HG03354 (cell line): Measurements from ENCODE around the gene RHOB.

Source experiments
- ATAC-seq: cut with Tn5 transposase; IDR thresholded peaks from one replicate; pipeline ENCODE4 v1.9.1; 2021; ENCODE audit warnings: mild to moderate bottlenecking; ENCODE audit not compliant: unreplicated experiment, poor library complexity, severe bottlenecking

Gene RHOB

DNA sequence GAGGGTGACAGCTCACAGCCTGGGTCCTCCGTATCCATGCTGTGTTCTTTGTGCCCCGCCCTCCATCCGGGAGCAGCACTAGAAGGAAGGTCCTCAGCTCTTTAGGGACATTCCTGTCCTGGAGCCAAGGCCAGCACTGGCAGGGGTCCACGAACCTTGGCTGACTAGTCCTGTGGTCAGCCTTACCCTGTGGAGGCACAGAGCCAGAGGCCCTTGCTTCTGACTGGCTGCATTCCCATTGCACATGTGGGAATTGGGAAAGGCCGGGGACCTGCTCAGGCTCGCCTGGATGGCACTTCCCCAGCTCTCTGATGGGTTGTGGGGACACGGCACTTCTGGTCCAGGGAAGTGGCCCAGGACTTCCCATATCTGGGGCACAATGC lies 24.9 kb upstream of the RHOB start:
- ATAC-seq: no peak

DNA sequence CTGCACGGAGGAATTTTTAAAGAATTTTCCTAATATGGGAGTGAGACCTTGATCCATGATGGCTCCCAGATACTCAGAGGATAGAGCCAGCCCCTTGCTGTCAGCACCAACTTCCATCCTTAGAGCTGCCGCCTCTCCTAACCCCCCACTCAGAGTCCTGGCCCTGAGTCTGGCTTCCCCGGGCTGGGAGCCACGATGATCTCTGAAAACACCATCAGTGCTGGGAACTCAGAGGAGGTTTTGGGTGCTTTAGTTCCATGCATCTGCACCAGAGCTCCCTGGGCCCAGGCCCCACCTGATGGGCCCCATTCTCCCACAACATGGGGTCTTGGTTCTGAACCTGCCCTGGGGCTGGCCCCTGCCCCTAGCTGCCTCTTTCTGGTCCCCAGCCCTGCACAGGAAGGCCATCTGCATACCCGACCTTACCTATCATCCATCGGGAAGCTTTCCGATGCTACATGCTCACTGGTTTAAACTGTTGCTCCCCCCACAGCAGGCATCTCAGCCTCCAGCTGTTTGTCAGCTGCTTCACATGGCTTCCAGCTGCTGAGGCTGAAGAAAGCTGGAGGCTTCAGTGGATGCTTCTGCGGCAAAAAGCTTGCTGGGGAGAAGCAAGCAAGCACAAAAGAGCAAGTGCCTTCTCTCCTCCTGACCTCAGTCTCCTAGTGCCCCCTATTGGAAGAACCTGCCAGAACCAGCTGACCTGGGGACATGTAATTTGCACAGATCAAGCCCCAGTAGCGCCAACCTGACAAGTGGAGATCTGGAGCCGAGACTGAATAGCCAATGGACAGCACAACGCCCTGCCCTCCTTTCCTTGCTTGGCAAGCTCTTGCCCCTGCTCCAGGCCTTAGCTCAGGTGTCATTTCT lies 24.2 kb upstream of the RHOB start:
- ATAC-seq: no peak

- ATAC-seq: no peak
Measured at GRCh38 chr2:20423359-20423758, 23.5 kb upstream of the RHOB start.

- ATAC-seq: no peak
Measured at GRCh38 chr2:20423847-20424246, 23.0 kb upstream of the RHOB start.

DNA sequence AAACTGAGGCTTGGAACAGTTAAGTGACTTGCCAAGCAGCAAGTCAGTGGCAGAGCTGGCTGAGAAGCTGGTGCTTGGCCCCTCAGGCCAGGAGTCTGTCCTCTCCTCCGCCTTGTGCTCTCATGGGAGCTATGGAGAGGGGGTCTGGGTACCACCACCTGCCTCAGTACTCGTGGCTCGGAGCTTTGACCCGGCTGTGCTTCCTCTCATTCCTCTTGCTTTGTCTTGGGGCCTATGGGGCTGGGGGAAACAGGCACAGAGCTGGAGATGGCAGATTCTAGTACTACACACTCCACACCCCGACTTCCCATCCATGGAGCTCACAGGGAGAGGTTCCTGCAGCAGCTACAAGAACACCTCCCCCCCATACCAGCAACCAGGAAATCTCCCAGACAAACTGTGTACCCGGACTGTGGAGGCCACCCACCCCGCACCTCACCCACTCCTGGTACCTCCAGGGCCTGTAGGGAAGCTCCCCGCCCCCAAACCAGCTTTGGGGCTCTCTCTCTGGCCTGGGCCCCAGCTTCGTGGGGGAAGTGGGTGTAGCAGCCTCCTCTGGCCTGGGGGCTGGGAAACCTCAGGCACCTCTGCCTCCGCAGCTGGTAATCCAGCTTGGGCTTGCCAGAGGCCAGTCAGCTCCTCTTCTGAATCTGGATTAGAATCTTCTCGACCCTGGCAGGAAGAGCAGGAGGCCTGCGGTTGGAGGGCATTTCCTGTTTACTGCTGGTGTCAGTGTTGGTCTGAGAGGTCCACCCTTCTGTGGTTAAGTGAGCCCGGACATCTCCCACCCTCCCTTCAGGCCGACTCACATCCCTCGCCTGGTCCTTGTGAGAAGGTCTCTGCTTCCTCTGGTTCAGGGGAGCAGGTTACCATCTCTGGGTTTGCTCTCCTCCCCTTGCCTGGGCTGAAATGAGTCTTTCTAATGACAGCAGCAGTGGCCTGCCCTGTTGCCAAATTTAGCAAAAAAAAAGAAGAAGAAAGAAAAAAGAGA lies 22.3 kb upstream of the RHOB start:
- peak; percentile 66 for ATAC-seq

DNA sequence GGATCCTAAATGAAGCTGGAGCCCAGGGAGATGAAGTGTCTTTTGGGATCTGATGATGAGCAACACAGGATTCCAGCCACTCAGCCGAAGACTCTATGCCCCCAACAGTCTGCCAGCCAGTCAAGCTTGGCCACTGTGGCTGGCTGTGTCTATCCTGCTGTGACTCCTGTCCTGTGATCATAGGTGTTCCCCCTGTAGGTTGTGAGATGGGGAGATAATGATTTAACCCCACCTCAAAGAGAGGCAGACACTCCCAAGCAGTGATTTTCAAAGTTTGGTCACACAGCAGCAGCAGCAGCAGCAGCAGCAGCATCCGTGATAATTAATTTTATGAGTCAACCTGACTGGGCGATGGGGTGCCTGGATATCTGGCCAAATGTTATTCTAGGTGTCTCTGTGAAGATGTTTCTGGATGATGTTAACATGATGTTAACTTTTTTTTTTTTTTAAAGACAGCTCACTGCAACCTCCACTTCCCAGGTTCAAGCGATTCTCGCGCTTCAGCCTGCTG lies 21.4 kb upstream of the RHOB start:
- peak; percentile 34 for ATAC-seq

DNA sequence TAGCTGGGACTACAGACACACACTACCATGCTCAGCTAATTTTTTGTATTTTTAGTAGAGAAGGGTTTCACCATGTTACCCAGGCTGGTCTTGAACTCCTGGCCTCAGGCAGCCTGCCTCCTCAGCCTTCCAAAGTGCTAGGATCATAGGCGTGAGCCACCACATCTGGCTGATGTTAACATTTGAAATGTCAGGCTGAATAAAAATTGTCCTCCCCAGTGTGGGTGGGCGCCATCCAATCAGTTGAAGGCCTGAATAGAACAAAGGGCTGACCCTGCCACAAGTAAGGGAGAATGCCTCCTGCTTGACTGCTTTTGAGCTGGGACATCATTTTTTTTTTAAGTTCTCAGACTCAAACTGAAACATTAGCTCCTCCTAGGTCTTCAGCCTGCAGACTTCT lies 21.0 kb upstream of the RHOB start:
- no peak for ATAC-seq

DNA sequence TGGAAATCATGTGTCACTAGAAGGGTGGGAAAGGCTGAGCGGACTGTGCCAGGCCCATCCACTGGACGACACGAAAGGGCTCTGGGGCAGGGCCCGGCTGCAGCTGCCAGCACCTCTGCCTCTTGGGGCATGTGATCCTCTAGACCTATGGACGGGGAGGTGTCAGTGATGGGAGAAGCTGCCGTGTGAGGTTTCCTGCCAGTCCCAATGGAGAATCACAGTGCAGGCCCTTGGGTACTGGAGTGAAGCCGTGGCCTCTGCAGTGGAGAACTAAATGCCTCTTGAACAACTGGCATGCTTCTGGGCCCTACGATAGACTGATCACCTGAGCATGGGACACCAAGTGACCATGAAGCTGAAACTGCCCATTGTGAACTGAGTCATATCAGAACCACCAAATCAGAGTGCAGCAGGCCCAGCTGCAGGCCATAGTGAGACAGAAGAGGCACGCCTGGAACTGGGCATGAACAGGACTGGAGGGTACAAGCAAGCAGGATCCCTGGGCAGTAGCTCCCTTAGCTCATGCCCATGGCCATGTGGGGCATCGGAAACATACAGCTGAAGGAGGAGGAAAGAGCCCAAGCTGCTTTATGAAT lies 18.8 kb upstream of the RHOB start:
- no peak for ATAC-seq

- ATAC-seq: no peak
Measured at GRCh38 chr2:20428717-20429490, 18.0 kb upstream of the RHOB start.

DNA sequence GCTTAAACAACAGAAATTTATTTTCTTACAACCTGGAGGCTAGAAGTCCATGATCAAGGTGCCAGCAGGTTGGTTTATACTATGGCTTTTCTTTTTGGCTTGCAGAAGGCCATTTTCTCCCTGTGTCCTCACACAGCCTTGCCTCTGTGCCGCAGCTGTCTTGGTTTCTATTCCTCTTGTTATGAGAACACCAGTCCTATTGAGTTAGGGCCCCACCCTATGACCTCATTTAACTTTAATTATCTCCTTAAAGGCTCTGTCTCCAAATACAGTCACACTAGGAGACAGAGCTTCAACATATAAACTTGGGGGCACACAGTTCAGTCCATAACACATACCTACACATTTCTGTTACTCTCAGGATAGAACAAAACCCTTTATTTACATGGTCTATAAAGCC lies 17.3 kb upstream of the RHOB start:
- peak; percentile 68 for ATAC-seq

- ATAC-seq: no peak
Measured at GRCh38 chr2:20430035-20430434, 16.8 kb upstream of the RHOB start.

DNA sequence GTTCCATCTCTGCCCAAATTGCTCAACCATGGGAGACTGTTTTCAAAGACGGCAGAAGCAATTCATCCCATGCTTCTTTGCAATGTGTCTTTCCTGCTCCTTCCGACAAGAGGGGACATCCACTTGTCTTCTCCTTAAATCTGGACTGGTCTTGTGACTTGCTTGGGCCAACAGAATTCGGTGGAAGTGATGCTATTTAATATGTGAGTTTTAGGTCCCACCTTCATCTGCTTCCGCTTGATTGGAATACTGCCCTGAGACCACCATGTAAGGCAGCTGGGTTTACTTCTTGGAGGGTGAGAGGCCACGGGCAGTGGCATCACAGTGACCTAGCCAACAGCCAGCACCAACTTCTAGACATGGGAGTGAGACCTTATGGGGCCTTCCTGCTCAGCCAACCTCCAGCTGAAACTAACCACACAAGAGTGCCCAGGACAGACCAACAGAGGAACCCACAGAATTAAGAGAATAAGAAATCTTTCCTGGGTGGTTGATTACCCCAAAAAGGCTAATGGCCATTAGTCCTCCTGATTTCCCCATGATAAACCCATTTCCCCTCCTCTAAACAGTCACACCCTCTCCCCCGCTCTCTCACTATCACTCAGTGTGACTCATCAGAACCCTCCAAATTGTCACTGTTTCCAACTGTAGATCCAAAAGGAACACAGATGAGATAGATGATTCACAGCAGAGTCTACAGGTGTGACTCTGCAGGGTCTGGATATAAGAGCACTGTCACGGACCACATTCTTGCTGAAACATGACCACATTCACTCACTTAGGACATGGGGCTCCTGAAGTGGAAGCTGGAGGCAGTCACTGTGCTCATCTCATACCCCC lies 16.2 kb upstream of the RHOB start:
- ATAC-seq: peak; percentile 44

- no peak for ATAC-seq
Measured at GRCh38 chr2:20431301-20431698, 15.6 kb upstream of the RHOB start.

- no peak for ATAC-seq
Measured at GRCh38 chr2:20431772-20432171, 15.1 kb upstream of the RHOB start.

DNA sequence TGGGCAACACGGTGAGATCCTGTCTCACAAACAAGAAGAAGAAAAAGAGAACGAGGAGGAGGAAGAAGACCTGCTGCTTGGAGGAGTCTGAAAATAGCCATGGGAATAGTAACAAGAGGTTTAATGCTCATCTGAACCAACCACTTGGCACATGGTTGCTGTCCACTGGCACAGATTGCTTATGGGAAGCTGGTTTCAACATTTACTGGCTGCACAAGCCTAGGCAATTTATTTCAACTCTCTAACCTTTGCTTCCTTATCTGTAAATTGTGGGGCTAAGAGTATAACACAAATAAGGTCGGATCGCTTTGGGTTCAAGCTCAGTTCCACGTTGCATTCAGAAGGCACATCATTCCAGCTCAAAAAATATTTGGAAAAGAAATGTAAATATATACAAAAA lies 14.2 kb upstream of the RHOB start:
- no peak for ATAC-seq

GRCh38 chr2:20433249-20433648 lies 13.6 kb upstream of the RHOB start:
- ATAC-seq: no peak

- ATAC-seq: no peak
Measured at GRCh38 chr2:20433946-20434553, 12.8 kb upstream of the RHOB start.

- ATAC-seq: no peak
Measured at GRCh38 chr2:20434588-20435294, 12.1 kb upstream of the RHOB start.
